Activated CD8-positive, alpha-beta T cell treated with anti-CD3 and anti-CD28 coated beads, Interleukin-2, amount 10 ng/mL, durations not matched to agents 7 days and 5 days (primary cell): ENCODE measurements around the gene RPH3AL. TPM values are rescaled to one million over a fixed set of nuclear protein-coding genes. Genes with fewer than 3 reads are reported as not detected.
A peak's percentile ranks its signal among the peaks of the same experiment; 100 is the strongest.
"Not testable (repeated sequence)": the region's sequence is repeated elsewhere in the genome, so short reads cannot be mapped to it uniquely, and the experiment has no call there.

ENCODE experiments used
- ATAC-seq: fragments of 150-1000 bp; cut with Tn5 transposase; one replicate; pipeline ENCODE4 v1.10.0; 2021; ENCODE audit warnings: moderate library complexity
- CTCF ChIA-PET: fragments of 350-600 bp; sonication (Branson Sonifier 250); formaldehyde crosslinking; loops from one replicate; lab custom pipeline; 2021; ENCODE audit warnings: antibody characterized with exemption; lab: Charles Lee
- POLR2A ChIA-PET: fragments of 350-600 bp; sonication (Branson Sonifier 250); formaldehyde crosslinking; loops from one replicate; lab custom pipeline; 2021; ENCODE audit warnings: antibody characterized with exemption; lab: Charles Lee
- DNase-seq: peaks from one replicate; pipeline ENCODE4 v3.0.0-alpha.2; 2020
- H3K27ac Mint-ChIP-seq: one replicate; pipeline ENCODE4 v1.8.0; 2021; ENCODE audit warnings: mild to moderate bottlenecking, mixed read lengths
- H3K27me3 Mint-ChIP-seq: one replicate; pipeline ENCODE4 v1.8.0; 2021; ENCODE audit warnings: low read depth, mixed read lengths
- H3K36me3 Mint-ChIP-seq: one replicate; pipeline ENCODE4 v1.8.0; 2021; ENCODE audit warnings: low read depth, mixed read lengths
- H3K4me1 Mint-ChIP-seq: one replicate; pipeline ENCODE4 v1.8.0; 2021; ENCODE audit warnings: low read depth, mixed read lengths
- H3K4me3 Mint-ChIP-seq: one replicate; pipeline ENCODE4 v1.8.0; 2021; ENCODE audit warnings: mild to moderate bottlenecking, mixed read lengths
- H3K9me3 Mint-ChIP-seq: one replicate; pipeline ENCODE4 v1.8.0; 2022; ENCODE audit warnings: mixed read lengths; ENCODE audit not compliant: insufficient read depth
- total RNA-seq, 2 experiments: library from RNA; stranded (reverse); gene quantifications; one replicate each; pipeline ENCODE4 v1.2.3, GENCODE V29; 2021

Gene RPH3AL
- total RNA-seq, 2 experiments from 2014 or later, result 2.5 to 3.8 TPM

DNA sequence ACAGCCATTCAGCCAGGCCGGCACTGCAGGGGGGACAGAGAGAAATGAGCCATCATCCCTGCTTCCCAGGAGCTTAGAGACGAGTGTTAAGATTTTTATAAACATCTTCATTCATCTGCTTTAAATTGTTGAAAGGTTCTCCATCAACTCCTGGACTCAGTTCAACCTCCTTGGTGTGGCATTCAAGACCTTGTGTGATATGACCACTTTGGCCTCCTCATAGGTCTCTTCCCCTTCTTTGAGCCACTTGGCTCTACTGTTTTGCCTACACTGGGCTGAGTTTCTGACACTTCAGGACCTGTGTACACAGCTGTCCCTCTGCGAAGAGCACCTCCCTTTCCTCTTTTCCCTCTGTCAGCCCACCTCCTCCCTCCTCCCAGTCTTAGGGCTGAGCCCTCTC lies 175.5 kb downstream of the RPH3AL start:
- no peak for DNase-seq
- Mint-ChIP-seq H3K27me3 (peaks cover 21% of the 10 kb centered on the region), H3K4me3 (no peak overlapping the region), H3K9me3 (no peaks in the 10 kb centered on the region), H3K4me1 (no peaks in the 10 kb centered on the region), H3K27ac (no peak overlapping the region), H3K36me3 (no peaks in the 10 kb centered on the region)
- no peak for ATAC-seq
- POLR2A ChIA-PET, result no interaction called here
- CTCF ChIA-PET, result no interaction called here

DNA sequence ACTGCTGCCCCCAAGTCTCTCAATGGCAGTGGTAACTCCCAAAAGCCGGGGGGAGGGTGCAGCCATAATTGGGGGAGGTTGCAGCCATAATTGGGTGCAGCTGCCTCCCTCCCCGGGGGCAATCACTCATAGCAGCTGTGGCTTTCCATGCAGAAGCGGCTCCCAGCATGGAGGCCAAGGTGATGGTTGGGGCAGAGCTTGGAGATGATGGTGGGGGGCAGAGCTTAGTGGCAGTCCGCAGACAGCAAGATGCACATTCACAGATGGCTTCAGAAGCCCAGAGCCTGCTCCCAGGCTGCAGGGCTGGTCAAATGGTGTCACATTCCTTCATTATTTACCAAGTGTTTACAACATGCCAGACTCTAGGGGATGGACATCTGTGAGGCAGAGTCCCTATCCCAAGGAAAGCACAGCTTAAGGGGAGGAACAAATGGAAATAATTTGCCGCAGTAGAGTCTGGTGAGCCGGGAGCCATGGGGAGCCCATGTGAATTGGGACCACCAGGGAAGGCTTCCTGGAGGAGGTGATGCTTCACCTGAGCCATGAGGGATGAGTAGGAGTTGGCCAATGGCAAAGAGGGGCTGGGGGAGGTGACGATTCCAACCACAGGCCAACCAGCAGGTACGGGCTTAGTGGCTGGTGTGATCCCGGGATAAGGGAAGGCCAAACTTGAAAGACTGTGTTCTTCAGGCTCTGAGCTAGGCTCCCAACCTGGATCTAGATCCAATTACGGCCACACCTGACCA lies 179.3 kb downstream of the RPH3AL start:
- Mint-ChIP-seq H3K36me3 (no peaks in the 10 kb centered on the region), H3K9me3 (no peaks in the 10 kb centered on the region), H3K27ac (no peak overlapping the region), H3K4me1 (peaks cover 5% of the 10 kb centered on the region), H3K27me3 (peaks cover 2% of the 10 kb centered on the region), H3K4me3 (no peak overlapping the region)
- POLR2A ChIA-PET, result no interaction called here
- DNase-seq, result no peak
- ATAC-seq, result no peak
- CTCF ChIA-PET, result no interaction called here

DNA sequence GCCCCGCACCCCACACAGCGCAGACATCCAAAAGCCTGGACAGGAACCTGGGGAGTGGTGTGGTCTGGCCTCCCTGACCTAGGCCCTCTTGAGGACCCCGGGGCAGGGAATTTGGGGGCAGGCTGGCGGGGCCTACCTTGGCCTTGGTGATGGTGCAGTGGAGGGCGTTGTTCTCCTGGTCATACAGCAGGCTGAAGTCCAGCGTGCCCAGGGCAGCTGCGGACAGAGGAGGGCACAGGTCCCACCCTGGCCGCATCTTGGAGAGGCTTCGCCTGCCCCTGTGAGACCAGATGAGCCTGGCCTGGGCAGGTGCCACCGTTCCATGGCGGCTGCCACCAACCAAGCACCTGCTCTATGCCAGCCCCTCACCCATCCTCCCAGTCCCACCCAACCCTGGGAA lies 180.2 kb downstream of the RPH3AL start:
- ChIA-PET POLR2A (no interaction called here), CTCF (no interaction called here)
- H3K36me3 Mint-ChIP-seq, result no peaks in the 10 kb centered on the region
- H3K4me3 Mint-ChIP-seq, result no peak overlapping the region
- H3K4me1 Mint-ChIP-seq, result peaks cover 5% of the 10 kb centered on the region
- DNase-seq (no peak), ATAC-seq (no peak)
- no peaks in the 10 kb centered on the region for H3K9me3 Mint-ChIP-seq
- H3K27ac Mint-ChIP-seq, result no peak overlapping the region
- no peaks in the 10 kb centered on the region for H3K27me3 Mint-ChIP-seq

DNA sequence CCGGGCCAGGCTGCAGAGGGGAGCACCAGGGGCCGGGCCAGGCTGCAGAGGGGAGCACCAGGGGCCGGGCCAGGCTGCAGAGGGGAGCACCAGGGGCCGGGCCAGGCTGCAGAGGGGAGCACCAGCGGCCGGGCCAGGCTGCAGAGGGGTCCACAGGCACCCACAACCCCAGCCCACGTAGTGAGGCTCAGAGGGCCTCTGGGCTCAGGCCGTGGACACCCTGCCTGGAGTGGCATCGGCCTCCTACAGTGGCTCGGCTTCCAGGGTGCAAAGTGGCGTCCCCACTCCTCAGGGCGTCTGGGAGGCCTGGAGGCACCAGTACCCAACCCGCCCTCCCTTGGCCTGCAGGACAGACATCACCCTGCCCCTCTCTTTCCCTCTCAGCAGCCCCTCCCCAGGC lies 180.7 kb downstream of the RPH3AL start:
- no peak overlapping the region for H3K27ac Mint-ChIP-seq
- H3K9me3 Mint-ChIP-seq, result no peaks in the 10 kb centered on the region
- no peaks in the 10 kb centered on the region for H3K36me3 Mint-ChIP-seq
- ChIA-PET POLR2A (no interaction called here), CTCF (no interaction called here)
- no peak overlapping the region for H3K4me3 Mint-ChIP-seq
- ATAC-seq (no peak), DNase-seq (no peak)
- no peaks in the 10 kb centered on the region for H3K27me3 Mint-ChIP-seq
- H3K4me1 Mint-ChIP-seq, result peaks cover 5% of the 10 kb centered on the region

DNA sequence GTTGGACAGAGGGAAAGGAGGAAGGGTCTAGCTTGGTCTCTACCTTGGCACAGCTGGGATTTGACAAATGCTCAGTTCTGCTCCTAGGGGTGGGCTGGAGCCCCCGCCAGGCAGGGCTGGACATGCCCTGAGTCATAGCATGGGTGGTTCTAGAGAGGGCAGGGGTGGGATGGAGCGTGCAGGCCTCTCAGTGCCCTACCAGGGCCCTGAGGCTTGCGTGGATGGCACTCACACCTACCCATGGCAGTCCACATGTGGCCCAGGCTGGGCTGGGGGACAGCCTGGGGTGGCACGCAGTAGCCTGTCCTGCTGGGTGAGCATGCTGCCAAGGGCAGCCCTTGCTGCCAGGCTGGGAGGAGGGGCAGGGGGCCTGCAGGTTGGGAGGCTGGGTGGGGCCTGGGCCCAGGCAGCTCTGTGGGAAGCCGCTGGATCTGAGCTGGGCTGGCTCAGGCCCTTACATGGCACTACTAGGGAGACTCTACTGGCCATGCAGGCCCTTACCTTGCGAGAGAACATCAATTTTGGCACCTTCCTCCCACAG lies 182.4 kb downstream of the RPH3AL start:
- no peak overlapping the region for H3K27ac Mint-ChIP-seq
- ATAC-seq (no peak), DNase-seq (no peak)
- no peak overlapping the region for H3K4me3 Mint-ChIP-seq
- CTCF ChIA-PET, result no interaction called here
- POLR2A ChIA-PET, result no interaction called here
- H3K36me3 Mint-ChIP-seq, result no peaks in the 10 kb centered on the region
- no peaks in the 10 kb centered on the region for H3K9me3 Mint-ChIP-seq
- peaks cover 5% of the 10 kb centered on the region for H3K4me1 Mint-ChIP-seq
- no peaks in the 10 kb centered on the region for H3K27me3 Mint-ChIP-seq

DNA sequence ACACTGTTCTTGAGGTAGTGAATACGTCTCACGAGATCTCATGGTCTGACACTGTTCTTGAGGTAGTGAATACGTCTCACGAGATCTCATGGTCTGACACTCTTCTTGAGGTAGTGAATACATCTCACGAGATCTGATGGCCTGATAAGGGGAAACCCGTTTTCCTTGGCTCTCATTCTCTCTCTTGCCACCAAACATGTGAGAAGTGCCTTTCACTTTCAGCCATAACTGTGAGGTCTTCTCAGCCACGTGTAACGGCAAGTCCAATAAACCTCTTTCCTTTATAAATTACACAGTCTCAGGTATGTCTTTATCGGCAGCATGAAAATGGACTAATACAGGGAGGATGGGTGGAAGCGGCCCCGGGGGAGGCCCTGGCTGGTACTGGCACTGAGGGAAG lies 184.0 kb downstream of the RPH3AL start:
- POLR2A ChIA-PET, CTCF ChIA-PET, H3K27me3 Mint-ChIP-seq, H3K36me3 Mint-ChIP-seq, ATAC-seq, H3K9me3 Mint-ChIP-seq, H3K4me1 Mint-ChIP-seq, H3K27ac Mint-ChIP-seq, H3K4me3 Mint-ChIP-seq, DNase-seq: not testable (repeated sequence)

DNA sequence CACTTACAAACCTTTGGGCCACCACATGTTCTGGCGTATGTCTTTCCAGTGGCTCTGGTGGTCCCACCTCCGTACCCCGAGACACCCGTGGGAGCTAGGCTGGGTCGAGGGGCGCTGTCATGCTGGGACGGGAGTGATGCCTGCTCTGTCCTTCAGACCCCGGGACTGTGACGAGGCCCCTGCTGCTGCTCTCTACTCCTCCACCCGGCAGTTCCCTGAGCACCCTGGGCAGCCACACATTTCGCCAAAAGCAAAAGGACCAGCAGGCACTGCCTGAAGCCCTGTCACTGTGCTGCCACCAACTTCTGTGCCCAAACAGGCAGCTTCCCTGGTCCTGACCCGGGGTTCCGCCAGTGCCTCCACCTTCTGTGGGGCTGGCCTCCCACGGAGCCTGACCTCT lies 186.7 kb downstream of the RPH3AL start:
- H3K4me3 Mint-ChIP-seq, result no peak overlapping the region
- peaks cover 5% of the 10 kb centered on the region for H3K4me1 Mint-ChIP-seq
- DNase-seq, result no peak
- ChIA-PET CTCF (no interaction called here), POLR2A (no interaction called here)
- H3K36me3 Mint-ChIP-seq, result no peaks in the 10 kb centered on the region
- H3K27me3 Mint-ChIP-seq, result no peaks in the 10 kb centered on the region
- no peak for ATAC-seq
- H3K9me3 Mint-ChIP-seq, result no peaks in the 10 kb centered on the region
- no peak overlapping the region for H3K27ac Mint-ChIP-seq

DNA sequence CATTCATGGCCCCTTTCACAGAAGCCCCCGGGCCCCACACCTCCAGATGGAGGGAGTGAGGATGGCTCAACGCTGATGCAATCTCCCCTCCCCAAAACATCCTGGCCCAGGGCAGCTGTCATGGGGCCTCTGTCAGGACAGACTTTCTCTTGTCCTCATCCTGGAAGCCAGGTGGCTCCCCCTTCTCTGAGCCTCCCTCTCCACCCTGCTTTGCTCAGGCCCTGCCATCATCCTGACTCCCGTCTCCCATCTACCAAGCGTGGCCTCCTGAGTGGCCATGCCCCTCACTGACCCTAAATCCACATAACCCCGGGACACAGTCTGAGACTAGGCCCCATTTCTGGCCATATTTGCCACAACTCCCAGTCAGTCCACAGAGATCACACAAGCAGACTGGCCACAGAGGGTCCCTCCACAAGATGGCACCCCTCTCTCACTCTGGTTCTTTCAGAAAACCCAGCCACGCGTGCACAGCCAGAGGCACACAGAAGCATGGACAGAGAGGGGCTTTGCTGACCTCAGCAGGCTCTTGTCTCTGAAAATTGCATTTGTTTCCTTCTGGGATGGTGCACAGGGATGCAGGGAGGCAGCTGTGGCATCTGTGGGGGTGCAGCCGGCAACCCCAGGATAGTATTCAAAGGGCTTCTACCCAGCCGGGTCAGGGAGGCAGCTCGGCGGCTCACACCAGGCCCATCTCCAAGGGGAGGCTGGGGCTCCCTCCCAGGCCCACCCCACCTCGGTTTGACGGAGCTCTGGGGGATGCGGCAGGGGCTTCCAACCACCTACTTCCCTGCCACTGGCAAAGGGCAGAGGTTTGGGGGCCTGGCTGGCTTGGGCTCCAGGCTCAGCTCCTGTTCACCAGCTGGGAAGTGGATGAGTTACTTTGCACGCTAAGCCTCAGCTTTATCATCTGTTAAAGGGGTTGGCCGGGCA lies 188.0 kb downstream of the RPH3AL start:
- H3K27ac Mint-ChIP-seq, result no peak overlapping the region
- no peaks in the 10 kb centered on the region for H3K27me3 Mint-ChIP-seq
- ChIA-PET POLR2A (no interaction called here), CTCF (no interaction called here)
- H3K9me3 Mint-ChIP-seq, result no peaks in the 10 kb centered on the region
- DNase-seq (peak; percentile 31), ATAC-seq (no peak)
- H3K4me1 Mint-ChIP-seq, result peaks cover 5% of the 10 kb centered on the region
- no peaks in the 10 kb centered on the region for H3K36me3 Mint-ChIP-seq
- H3K4me3 Mint-ChIP-seq, result no peak overlapping the region

DNA sequence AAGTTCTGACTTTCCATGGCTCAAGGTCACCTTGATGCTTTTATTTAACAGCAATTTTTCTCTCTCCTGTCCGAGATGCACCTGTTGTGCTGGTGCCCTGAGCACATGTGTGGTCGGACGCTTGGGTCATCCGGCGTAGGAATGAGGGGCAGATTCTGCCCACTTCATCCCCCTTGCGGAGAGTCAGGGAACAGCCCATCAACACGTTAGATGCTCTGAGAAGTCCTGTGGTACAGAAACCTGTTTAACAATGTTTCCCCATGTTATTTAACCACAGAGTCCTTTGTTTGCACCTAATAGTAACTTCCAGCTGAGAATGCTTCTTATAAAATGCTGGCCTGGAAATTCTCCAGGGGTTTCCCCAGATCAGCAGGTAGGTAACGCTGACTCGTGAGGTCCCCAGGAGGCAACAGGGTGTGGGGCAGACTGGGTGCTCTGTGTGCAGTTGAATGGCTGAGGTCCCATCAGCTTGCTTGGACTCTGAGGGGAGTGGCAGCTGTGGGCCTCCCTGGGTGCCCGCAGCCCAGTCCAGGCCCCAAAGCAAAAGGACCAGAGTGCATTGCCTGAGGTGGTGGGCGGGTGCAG lies 189.0 kb downstream of the RPH3AL start:
- DNase-seq (no peak), ATAC-seq (no peak)
- no peaks in the 10 kb centered on the region for H3K36me3 Mint-ChIP-seq
- no peak overlapping the region for H3K4me3 Mint-ChIP-seq
- CTCF ChIA-PET, result no interaction called here
- POLR2A ChIA-PET, result no interaction called here
- H3K4me1 Mint-ChIP-seq, result peaks cover under 1% of the 10 kb centered on the region
- H3K27me3 Mint-ChIP-seq, result no peaks in the 10 kb centered on the region
- H3K27ac Mint-ChIP-seq, result no peak overlapping the region
- H3K9me3 Mint-ChIP-seq, result no peaks in the 10 kb centered on the region

DNA sequence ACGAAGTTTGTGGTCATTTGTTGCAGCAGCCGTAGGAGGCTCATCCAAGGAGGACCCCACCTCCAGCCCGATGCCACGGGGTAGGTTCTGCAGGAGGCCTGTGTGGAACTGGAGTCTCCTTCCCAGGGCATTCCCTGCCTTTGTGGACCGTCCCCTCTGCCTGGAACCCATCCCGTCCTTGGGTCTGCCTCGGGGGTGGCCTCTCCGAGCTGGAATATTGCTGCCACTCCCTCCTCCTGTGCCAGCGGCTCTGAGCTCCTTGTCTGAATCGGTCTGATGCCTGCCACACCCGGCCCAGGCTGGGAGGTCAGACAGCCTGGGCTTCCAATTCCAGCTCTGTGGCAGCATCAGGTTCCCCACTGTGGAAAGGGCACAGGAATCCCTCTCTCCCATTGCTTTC lies 189.9 kb downstream of the RPH3AL start:
- Mint-ChIP-seq H3K9me3 (no peaks in the 10 kb centered on the region), H3K36me3 (no peaks in the 10 kb centered on the region), H3K4me1 (no peaks in the 10 kb centered on the region), H3K4me3 (no peak overlapping the region), H3K27ac (no peak overlapping the region), H3K27me3 (no peaks in the 10 kb centered on the region)
- DNase-seq, result no peak
- ChIA-PET CTCF (no interaction called here), POLR2A (no interaction called here)
- ATAC-seq, result no peak
